ENCODE results near the gene SYT8. TPM values are rescaled to one million over a fixed set of nuclear protein-coding genes. Genes with fewer than 3 reads are reported as not detected.
A peak's percentile ranks its signal among the peaks of the same experiment; 100 is the strongest.

Gene SYT8
- total RNA-seq, 3 donors from 2014 or later (not counting 1 experiment from before 2014, with no cell fraction given), result not detected

DNA sequence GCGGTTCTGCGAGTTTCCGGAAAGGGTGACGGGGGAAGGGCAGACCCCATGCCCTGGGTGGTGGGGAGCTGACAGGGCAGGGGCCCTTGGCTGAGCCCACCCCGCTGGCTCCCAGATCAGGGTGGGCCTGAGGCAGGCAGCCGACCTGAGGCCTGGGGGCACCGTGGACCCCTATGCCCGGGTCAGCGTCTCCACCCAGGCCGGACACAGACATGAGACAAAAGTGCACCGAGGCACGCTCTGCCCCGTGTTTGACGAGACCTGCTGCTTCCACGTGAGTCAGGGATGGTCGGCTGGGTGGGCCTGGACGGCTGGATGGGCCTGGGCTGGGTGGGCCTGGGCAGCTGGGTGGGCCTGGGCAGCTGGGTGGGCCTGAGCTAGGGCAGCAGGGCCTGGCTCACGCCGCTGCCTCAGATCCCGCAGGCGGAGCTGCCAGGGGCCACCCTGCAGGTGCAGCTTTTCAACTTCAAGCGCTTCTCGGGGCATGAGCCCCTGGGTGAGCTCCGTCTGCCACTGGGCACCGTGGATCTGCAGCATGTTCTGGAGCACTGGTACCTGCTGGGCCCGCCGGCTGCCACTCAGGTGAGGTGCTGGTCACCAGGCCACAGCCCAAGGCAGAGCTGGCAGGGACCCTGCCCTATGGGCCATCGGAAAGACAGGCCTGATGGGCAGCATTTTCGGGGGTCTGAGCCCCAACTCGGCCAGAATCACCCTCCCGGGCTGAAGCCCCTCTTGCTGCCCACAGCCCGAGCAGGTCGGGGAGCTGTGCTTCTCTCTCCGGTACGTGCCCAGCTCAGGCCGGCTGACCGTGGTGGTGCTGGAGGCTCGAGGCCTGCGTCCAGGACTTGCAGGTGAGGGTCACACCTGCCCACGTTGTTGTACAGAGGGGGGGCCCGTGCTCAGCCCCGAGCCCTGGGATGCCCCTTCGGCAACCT, 1.5 kb downstream of the SYT8 start:
- Mint-ChIP-seq H3K4me3 (no peak overlapping the region), H3K27ac (no peak overlapping the region), H3K27me3 (ENCODE audit: low read depth in 2 of 2) (peaks cover 0 to 8% of the 10 kb centered on the region in 2 donors), H3K36me3 (no peaks in the 10 kb centered on the region), H3K4me1 (peaks cover 0 to 25% of the 10 kb centered on the region in 2 donors), H3K9me3 (no peaks in the 10 kb centered on the region)
- H3K9me3 ChIP-seq (ENCODE audit: control insufficient read depth, insufficient read depth, low read length), result no peaks in the 10 kb centered on the region
- H3K27me3 ChIP-seq (ENCODE audit: control insufficient read depth, insufficient read depth, low read length), result peaks cover 4% of the 10 kb centered on the region
- DNase-seq (no peak), ATAC-seq (no peak)
- 89% methylated on average over 43 of the region's 43 CpGs for WGBS (ENCODE audit: insufficient coverage)
- TF ChIP-seq, protein P1, sequence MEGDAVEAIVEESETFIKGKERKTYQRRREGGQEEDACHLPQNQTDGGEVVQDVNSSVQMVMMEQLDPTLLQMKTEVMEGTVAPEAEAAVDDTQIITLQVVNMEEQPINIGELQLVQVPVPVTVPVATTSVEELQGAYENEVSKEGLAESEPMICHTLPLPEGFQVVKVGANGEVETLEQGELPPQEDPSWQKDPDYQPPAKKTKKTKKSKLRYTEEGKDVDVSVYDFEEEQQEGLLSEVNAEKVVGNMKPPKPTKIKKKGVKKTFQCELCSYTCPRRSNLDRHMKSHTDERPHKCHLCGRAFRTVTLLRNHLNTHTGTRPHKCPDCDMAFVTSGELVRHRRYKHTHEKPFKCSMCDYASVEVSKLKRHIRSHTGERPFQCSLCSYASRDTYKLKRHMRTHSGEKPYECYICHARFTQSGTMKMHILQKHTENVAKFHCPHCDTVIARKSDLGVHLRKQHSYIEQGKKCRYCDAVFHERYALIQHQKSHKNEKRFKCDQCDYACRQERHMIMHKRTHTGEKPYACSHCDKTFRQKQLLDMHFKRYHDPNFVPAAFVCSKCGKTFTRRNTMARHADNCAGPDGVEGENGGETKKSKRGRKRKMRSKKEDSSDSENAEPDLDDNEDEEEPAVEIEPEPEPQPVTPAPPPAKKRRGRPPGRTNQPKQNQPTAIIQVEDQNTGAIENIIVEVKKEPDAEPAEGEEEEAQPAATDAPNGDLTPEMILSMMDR (IDR thresholded peaks at IDR 0.05), result no peak
- no peak overlapping the region for H3K4me3 ChIP-seq (ENCODE audit: low read length)
- intact Hi-C loops (cut with micrococcal nuclease), result loop anchor here (2.0 kb wide), 1 partner anchor 17 kb away; the partner anchor contains the start of gene LSP1
- peaks cover 55% of the 10 kb centered on the region for H3K4me1 ChIP-seq (ENCODE audit: control insufficient read depth, insufficient read depth, low read length)
- no peak overlapping the region for H3K27ac ChIP-seq (ENCODE audit: low read length)
- H3K36me3 ChIP-seq (ENCODE audit: control insufficient read depth, insufficient read depth, low read length), result no peaks in the 10 kb centered on the region

GRCh38 chr11:1837171-1838076, 2.6 kb downstream of the SYT8 start:
- H3K9me3 Mint-ChIP-seq, result no peaks in the 10 kb centered on the region
- TF ChIP-seq, protein P1 (IDR thresholded peaks at IDR 0.05), result peak; percentile 98
- peaks cover 0 to 20% of the 10 kb centered on the region in 2 donors for H3K4me1 Mint-ChIP-seq
- H3K36me3 ChIP-seq (ENCODE audit: control insufficient read depth, insufficient read depth, low read length), result no peaks in the 10 kb centered on the region
- no peaks in the 10 kb centered on the region for H3K36me3 Mint-ChIP-seq
- peak; percentile 89 to 96 (median 92) for ATAC-seq
- no peak overlapping the region for H3K4me3 Mint-ChIP-seq
- no peaks in the 10 kb centered on the region for H3K27me3 ChIP-seq (ENCODE audit: control insufficient read depth, insufficient read depth, low read length)
- peaks cover 54% of the 10 kb centered on the region for H3K4me1 ChIP-seq (ENCODE audit: control insufficient read depth, insufficient read depth, low read length)
- peak; percentile 80 to 91 for DNase-seq
- no peaks in the 10 kb centered on the region for H3K9me3 ChIP-seq (ENCODE audit: control insufficient read depth, insufficient read depth, low read length)
- intact Hi-C loops (cut with micrococcal nuclease), result loop anchor here (1.0 to 2.0 kb wide), 3 partner anchors 15 to 314 kb away; partner anchors contain the start of gene LSP1
- peaks cover 0 to 6% of the 10 kb centered on the region in 2 donors for H3K27me3 Mint-ChIP-seq (ENCODE audit: low read depth in 2 of 2)
- no peak overlapping the region for H3K27ac ChIP-seq (ENCODE audit: low read length)
- WGBS (ENCODE audit: insufficient coverage), result 55% methylated on average over 38 of the region's 38 CpGs
- no peak overlapping the region for H3K27ac Mint-ChIP-seq
- no peak overlapping the region for H3K4me3 ChIP-seq (ENCODE audit: low read length)

- H3K9me3 Mint-ChIP-seq, result no peaks in the 10 kb centered on the region
- 59% methylated on average over 17 of the region's 17 CpGs for WGBS (ENCODE audit: insufficient coverage)
- peaks cover 1 to 24% of the 10 kb centered on the region in 2 donors for H3K4me1 Mint-ChIP-seq
- Histone ChIP-seq H3K4me1 (ENCODE audit: control insufficient read depth, insufficient read depth, low read length) (peaks cover 55% of the 10 kb centered on the region), H3K27me3 (ENCODE audit: control insufficient read depth, insufficient read depth, low read length) (no peaks in the 10 kb centered on the region), H3K4me3 (ENCODE audit: low read length) (no peak overlapping the region), H3K36me3 (ENCODE audit: control insufficient read depth, insufficient read depth, low read length) (no peaks in the 10 kb centered on the region), H3K9me3 (ENCODE audit: control insufficient read depth, insufficient read depth, low read length) (no peaks in the 10 kb centered on the region), H3K27ac (ENCODE audit: low read length) (no peak overlapping the region)
- intact Hi-C loops (cut with micrococcal nuclease), result no loop called here
- TF ChIP-seq, protein P1 (IDR thresholded peaks at IDR 0.05), result no peak
- H3K27me3 Mint-ChIP-seq (ENCODE audit: low read depth in 2 of 2), result peaks cover 0 to 6% of the 10 kb centered on the region in 2 donors
- H3K4me3 Mint-ChIP-seq, result no peak overlapping the region
- no peak for DNase-seq
- no peak for ATAC-seq
- H3K27ac Mint-ChIP-seq, result no peak overlapping the region
- H3K36me3 Mint-ChIP-seq, result no peaks in the 10 kb centered on the region
Measured at GRCh38 chr11:1838077-1838425, 3.3 kb downstream of the SYT8 start.

All from natural killer cell (primary cell).